Measurements from ENCODE around the gene VPS26B. TPM values are rescaled to one million over a fixed set of nuclear protein-coding genes. Genes with fewer than 3 reads are reported as not detected.

The VPS26B gene
- total and polyA plus RNA-seq, 2 donors (not counting 3 experiments of a cell fraction or from before 2014, with no cell fraction given) = 40.2 to 53.1 TPM

DNA sequence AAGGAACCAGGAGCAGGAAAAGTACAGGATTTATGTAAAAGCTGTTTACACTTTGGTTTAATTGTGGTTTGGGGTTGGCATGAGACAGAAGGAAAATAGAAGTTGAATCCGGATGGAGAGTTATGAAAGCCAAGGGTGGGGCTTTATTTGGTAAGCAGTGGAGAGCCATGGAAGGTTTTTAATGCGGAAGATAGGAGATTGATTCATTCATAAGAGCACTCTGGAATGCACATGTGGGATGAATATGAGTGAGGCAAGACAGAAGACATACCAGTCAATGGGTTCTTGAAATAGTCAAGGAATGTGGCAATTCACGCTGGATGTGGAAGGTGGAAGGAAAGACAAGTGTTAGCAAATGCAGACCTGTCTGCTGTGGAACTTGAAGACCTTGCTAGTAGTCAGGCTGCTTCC lies 42.4 kb downstream of the VPS26B start:
- FAIRE-seq (no peak), DNase-seq (ENCODE audit: low read depth, low spot score) (no peak)
- H3K9me1 ChIP-seq (replicated peaks; ENCODE audit: control insufficient read depth, extremely low read depth, insufficient read depth, low read length) = no peaks in the 10 kb centered on the region
- BruUV-seq (replicated peaks) = no TSS peak
- H4K20me1 ChIP-seq (replicated peaks; ENCODE audit: control insufficient read depth, extremely low read depth, insufficient read depth, low read length) = no peaks in the 10 kb centered on the region
- no peaks in the 10 kb centered on the region for H3K79me2 ChIP-seq (ENCODE audit: control insufficient read depth, insufficient read depth, low read length)
- H3K27me3 ChIP-seq (ENCODE audit: control insufficient read depth in 2 of 2, insufficient read depth in 2 of 2, low read length in 2 of 2) = peaks cover 0 to 4% of the 10 kb centered on the region in 2 experiments
- intact Hi-C loops (cut with micrococcal nuclease) (no loop called here), dilution Hi-C loops (cut with MboI; ENCODE audit: extremely low pct_ligation_motif_present, low sequenced_read_pairs) (no loop called here)
- H3K4me1 ChIP-seq (ENCODE audit: control insufficient read depth, extremely low read depth, insufficient read depth, low read length) = no peaks in the 10 kb centered on the region
- H3K9me3 ChIP-seq (replicated peaks; ENCODE audit: control insufficient read depth, insufficient read depth, low read length) = no peaks in the 10 kb centered on the region
- no peaks in the 10 kb centered on the region for H3K36me3 ChIP-seq (ENCODE audit: control insufficient read depth in 2 of 2, extremely low read depth in 1 of 2, insufficient read depth in 2 of 2, low read length in 2 of 2)
- H3K4me2 ChIP-seq (ENCODE audit: insufficient read depth, low read length) = no peak overlapping the region
- POLR2A ChIA-PET = no interaction called here
- no peak overlapping the region for H3K27ac ChIP-seq (ENCODE audit: insufficient read depth, low read depth, low read length)
- no peak overlapping the region for H3K9ac ChIP-seq (replicated peaks; ENCODE audit: extremely low read depth, insufficient read depth, low read length)
- H3K4me3 ChIP-seq (replicated peaks in 1 of 3; ENCODE audit: insufficient read depth in 1 of 3, low read depth in 1 of 3, low read length in 3 of 3) = no peak overlapping the region
- no peak for TF ChIP-seq FOS (IDR thresholded peaks at IDR 0.05; ENCODE audit: borderline replicate concordance, insufficient read depth, low read length)
- TF ChIP-seq POLR2AphosphoS5 (IDR thresholded peaks at IDR 0.05; ENCODE audit: insufficient read depth, low read depth, low read length) = no peak
- CTCF ChIA-PET = no interaction called here
- no peak overlapping the region for H2AFZ ChIP-seq (ENCODE audit: low read depth, low read length)

DNA sequence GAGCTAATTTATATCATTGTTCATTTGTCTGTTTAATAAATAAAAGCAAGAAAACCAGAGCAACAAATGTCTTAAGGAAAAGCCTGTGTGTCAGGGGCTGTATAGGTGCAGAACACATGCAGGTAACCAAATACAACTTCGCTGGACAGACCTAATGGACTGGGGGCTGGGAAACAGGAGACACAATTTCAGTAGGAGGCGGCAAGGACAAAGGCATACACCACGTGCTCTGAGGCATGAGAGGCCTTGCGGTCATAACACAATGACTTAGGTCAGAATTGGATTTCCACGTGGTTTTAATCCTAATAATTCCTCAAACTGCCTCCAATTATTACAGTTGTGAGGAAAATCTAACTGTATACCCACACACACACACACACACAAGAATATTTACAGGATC lies 43.0 kb downstream of the VPS26B start:
- DNase-seq (ENCODE audit: low read depth, low spot score) (no peak), FAIRE-seq (no peak)
- TF ChIP-seq POLR2AphosphoS5 (IDR thresholded peaks at IDR 0.05; ENCODE audit: insufficient read depth, low read depth, low read length) (no peak), JUN (IDR thresholded peaks at IDR 0.05; ENCODE audit: borderline replicate concordance, insufficient read depth, insufficient read length, low read depth) (no peak), EZH2 (IDR thresholded peaks at IDR 0.05; ENCODE audit: borderline replicate concordance, low read depth, low read length, severe bottlenecking) (no peak), POLR2A (IDR thresholded peaks at IDR 0.05; ENCODE audit: low read depth, low read length) (no peak), FOS (IDR thresholded peaks at IDR 0.05; ENCODE audit: borderline replicate concordance, insufficient read depth, low read length) (no peak)
- TF ChIP-seq, protein P1, sequence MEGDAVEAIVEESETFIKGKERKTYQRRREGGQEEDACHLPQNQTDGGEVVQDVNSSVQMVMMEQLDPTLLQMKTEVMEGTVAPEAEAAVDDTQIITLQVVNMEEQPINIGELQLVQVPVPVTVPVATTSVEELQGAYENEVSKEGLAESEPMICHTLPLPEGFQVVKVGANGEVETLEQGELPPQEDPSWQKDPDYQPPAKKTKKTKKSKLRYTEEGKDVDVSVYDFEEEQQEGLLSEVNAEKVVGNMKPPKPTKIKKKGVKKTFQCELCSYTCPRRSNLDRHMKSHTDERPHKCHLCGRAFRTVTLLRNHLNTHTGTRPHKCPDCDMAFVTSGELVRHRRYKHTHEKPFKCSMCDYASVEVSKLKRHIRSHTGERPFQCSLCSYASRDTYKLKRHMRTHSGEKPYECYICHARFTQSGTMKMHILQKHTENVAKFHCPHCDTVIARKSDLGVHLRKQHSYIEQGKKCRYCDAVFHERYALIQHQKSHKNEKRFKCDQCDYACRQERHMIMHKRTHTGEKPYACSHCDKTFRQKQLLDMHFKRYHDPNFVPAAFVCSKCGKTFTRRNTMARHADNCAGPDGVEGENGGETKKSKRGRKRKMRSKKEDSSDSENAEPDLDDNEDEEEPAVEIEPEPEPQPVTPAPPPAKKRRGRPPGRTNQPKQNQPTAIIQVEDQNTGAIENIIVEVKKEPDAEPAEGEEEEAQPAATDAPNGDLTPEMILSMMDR (IDR thresholded peaks at IDR 0.05; ENCODE audit: extremely low read depth in 1 of 2, insufficient read depth in 1 of 2, low read depth in 1 of 2, low read length in 2 of 2) = no peak
- H2AFZ ChIP-seq (ENCODE audit: low read depth, low read length) = no peak overlapping the region
- no TSS peak for BruUV-seq (replicated peaks)
- no peak overlapping the region for H3K4me3 ChIP-seq (replicated peaks in 1 of 3; ENCODE audit: insufficient read depth in 1 of 3, low read depth in 1 of 3, low read length in 3 of 3)
- H3K4me1 ChIP-seq (ENCODE audit: control insufficient read depth, extremely low read depth, insufficient read depth, low read length) = no peaks in the 10 kb centered on the region
- CTCF ChIA-PET = no interaction called here
- no peaks in the 10 kb centered on the region for H4K20me1 ChIP-seq (replicated peaks; ENCODE audit: control insufficient read depth, extremely low read depth, insufficient read depth, low read length)
- no peak overlapping the region for H3K9ac ChIP-seq (replicated peaks; ENCODE audit: extremely low read depth, insufficient read depth, low read length)
- peaks cover 4 to 5% of the 10 kb centered on the region in 2 experiments for H3K27me3 ChIP-seq (ENCODE audit: control insufficient read depth in 2 of 2, insufficient read depth in 2 of 2, low read length in 2 of 2)
- no peaks in the 10 kb centered on the region for H3K36me3 ChIP-seq (ENCODE audit: control insufficient read depth in 2 of 2, extremely low read depth in 1 of 2, insufficient read depth in 2 of 2, low read length in 2 of 2)
- no peaks in the 10 kb centered on the region for H3K9me3 ChIP-seq (replicated peaks; ENCODE audit: control insufficient read depth, insufficient read depth, low read length)
- no peak overlapping the region for H3K27ac ChIP-seq (ENCODE audit: insufficient read depth, low read depth, low read length)
- POLR2A ChIA-PET = no interaction called here
- H3K9me1 ChIP-seq (replicated peaks; ENCODE audit: control insufficient read depth, extremely low read depth, insufficient read depth, low read length) = no peaks in the 10 kb centered on the region
- dilution Hi-C loops (cut with MboI; ENCODE audit: extremely low pct_ligation_motif_present, low sequenced_read_pairs) (no loop called here), intact Hi-C loops (cut with micrococcal nuclease) (no loop called here)
- no peaks in the 10 kb centered on the region for H3K79me2 ChIP-seq (ENCODE audit: control insufficient read depth, insufficient read depth, low read length)
- H3K4me2 ChIP-seq (ENCODE audit: insufficient read depth, low read length) = no peak overlapping the region
